H9 (cell line): ENCODE data around the gene HSPH1. TPM values are rescaled to one million over a fixed set of nuclear protein-coding genes. Genes with fewer than 3 reads are reported as not detected.
A peak's percentile ranks its signal among the peaks of the same experiment; 100 is the strongest.

Experiments
- DNase-seq: peaks from one replicate; pipeline ENCODE4 v3.0.0-alpha.2; 2017
- H2AFZ ChIP-seq: one replicate; pipeline ENCODE4 v1.6.1; 2013; ENCODE audit warnings: mild to moderate bottlenecking, low read length, control low read depth, moderate library complexity
- H2AK5ac ChIP-seq: 2 replicates; pipeline ENCODE4 v1.6.1; 2013; ENCODE audit warnings: low read length, control low read depth, mixed read lengths; ENCODE audit not compliant: insufficient read length
- H2BK120ac ChIP-seq: one replicate; pipeline ENCODE4 v1.6.1; 2013; ENCODE audit warnings: low read depth, mild to moderate bottlenecking, low read length, control low read depth, inconsistent platforms; ENCODE audit not compliant: poor library complexity, severe bottlenecking
- H2BK12ac ChIP-seq: 2 replicates; pipeline ENCODE4 v1.6.1; 2013; ENCODE audit warnings: low read length, control low read depth, mixed read lengths, low read depth; ENCODE audit not compliant: insufficient read length
- H2BK15ac ChIP-seq: 2 replicates; pipeline ENCODE4 v1.6.1; 2013; ENCODE audit warnings: low read depth, low read length, control low read depth
- H2BK20ac ChIP-seq: one replicate; pipeline ENCODE4 v1.6.1; 2013; ENCODE audit warnings: low read depth, mild to moderate bottlenecking, low read length, control low read depth, inconsistent platforms; ENCODE audit not compliant: poor library complexity, severe bottlenecking
- H2BK5ac ChIP-seq: 2 replicates; pipeline ENCODE4 v1.6.1; 2013; ENCODE audit warnings: low read length, control low read depth, mixed read lengths; ENCODE audit not compliant: insufficient read length
- H3K14ac ChIP-seq: 2 replicates; pipeline ENCODE4 v1.6.1; 2013; ENCODE audit warnings: low read length, control low read depth; ENCODE audit not compliant: insufficient read depth
- H3K18ac ChIP-seq: 2 replicates; pipeline ENCODE4 v1.6.1; 2013; ENCODE audit warnings: low read depth, mild to moderate bottlenecking, mixed read lengths, low read length, control low read depth; ENCODE audit not compliant: insufficient read length
- H3K23ac ChIP-seq: 2 replicates; pipeline ENCODE4 v1.6.1; 2013; ENCODE audit warnings: low read length, control low read depth, mixed read lengths, low read depth; ENCODE audit not compliant: insufficient read length
- H3K23me2 ChIP-seq: 2 replicates; pipeline ENCODE4 v1.6.1; 2013; ENCODE audit warnings: low read depth, mild to moderate bottlenecking, mixed read lengths, low read length, control low read depth; ENCODE audit not compliant: insufficient read length, poor library complexity, severe bottlenecking
- H3K27ac ChIP-seq: 2 replicates; pipeline ENCODE4 v1.5.1; 2013; ENCODE audit warnings: low read length, control low read depth, mixed read lengths, low read depth; ENCODE audit not compliant: insufficient read length
- H3K27me3 ChIP-seq: 2 replicates; pipeline ENCODE4 v1.6.1; 2013; ENCODE audit warnings: low read length, control low read depth, inconsistent platforms; ENCODE audit not compliant: insufficient read depth
- H3K4ac ChIP-seq: 2 replicates; pipeline ENCODE4 v1.6.1; 2013; ENCODE audit warnings: low read depth, mild to moderate bottlenecking, control low read depth, inconsistent platforms, low read length, moderate library complexity
- H3K4me1 ChIP-seq: 2 replicates; pipeline ENCODE4 v1.6.1; 2013; ENCODE audit warnings: low read length, control low read depth, inconsistent platforms; ENCODE audit not compliant: insufficient read depth
- H3K4me2 ChIP-seq: 2 replicates; pipeline ENCODE4 v1.6.1; 2013; ENCODE audit warnings: low read length, control low read depth, mixed read lengths; ENCODE audit not compliant: insufficient read length, insufficient read depth
- H3K56ac ChIP-seq: 2 replicates; pipeline ENCODE4 v1.6.1; 2013; ENCODE audit warnings: low read depth, mild to moderate bottlenecking, mixed read lengths, low read length, control low read depth; ENCODE audit not compliant: insufficient read length
- H3K79me1 ChIP-seq: 2 replicates; pipeline ENCODE4 v1.6.1; 2013; ENCODE audit warnings: low read depth, mild to moderate bottlenecking, moderate library complexity, low read length, control low read depth, inconsistent platforms; ENCODE audit not compliant: insufficient read depth, poor library complexity, severe bottlenecking
- H3K79me2 ChIP-seq: 2 replicates; pipeline ENCODE4 v1.6.1; 2013; ENCODE audit warnings: low read length, control low read depth, inconsistent platforms; ENCODE audit not compliant: insufficient read depth
- H3K9ac ChIP-seq: 2 replicates; pipeline ENCODE4 v1.6.1; 2013; ENCODE audit warnings: low read length, control low read depth, mixed read lengths; ENCODE audit not compliant: insufficient read length; ENCODE audit errors: extremely low read depth
- H3K9me3 ChIP-seq: one replicate; pipeline ENCODE4 v1.6.1; 2013; ENCODE audit warnings: low read depth, low read length, inconsistent platforms; ENCODE audit not compliant: control insufficient read depth
- H3T11ph ChIP-seq: one replicate; pipeline ENCODE4 v1.6.1; 2013; ENCODE audit warnings: mild to moderate bottlenecking, low read length, control low read depth, inconsistent platforms
- H4K20me1 ChIP-seq: one replicate; pipeline ENCODE4 v1.6.1; 2013; ENCODE audit not compliant: control insufficient read depth, insufficient read length, insufficient read depth
- H4K5ac ChIP-seq: 2 replicates; pipeline ENCODE4 v1.6.1; 2013; ENCODE audit warnings: low read depth, mild to moderate bottlenecking, mixed read lengths, low read length, control low read depth; ENCODE audit not compliant: insufficient read length
- H4K8ac ChIP-seq: replicated peaks from 2 replicates; pipeline ENCODE4 v1.6.1; 2013; ENCODE audit warnings: low read length, control low read depth, mixed read lengths, low read depth; ENCODE audit not compliant: insufficient read length
- H4K91ac ChIP-seq: 2 replicates; pipeline ENCODE4 v1.6.1; 2013; ENCODE audit warnings: low read depth, mild to moderate bottlenecking, moderate library complexity, mixed read lengths, low read length, control low read depth; ENCODE audit not compliant: insufficient read length
- H3K27ac Mint-ChIP-seq, 3 experiments: 2 replicates in 2 of 3; 3 replicates in 1 of 3; pipeline ENCODE4 v1.8.0; 2020 to 2021; ENCODE audit warnings: mixed read lengths in 3 of 3, mild to moderate bottlenecking in 1 of 3, moderate library complexity in 1 of 3
- H3K27me3 Mint-ChIP-seq: 2 replicates; pipeline ENCODE4 v1.8.0; 2021; ENCODE audit warnings: low read depth, mild to moderate bottlenecking, moderate library complexity, mixed read lengths
- H3K36me3 Mint-ChIP-seq, 3 experiments: 2 replicates in 2 of 3; 3 replicates in 1 of 3; pipeline ENCODE4 v1.8.0; 2020 to 2021; ENCODE audit warnings: low read depth in 3 of 3, mixed read lengths in 3 of 3; ENCODE audit not compliant: insufficient read depth in 1 of 3
- H3K4me1 Mint-ChIP-seq, 2 experiments: 2 replicates each; pipeline ENCODE4 v1.8.0; 2020; ENCODE audit warnings: mixed read lengths in 2 of 2
- H3K4me3 Mint-ChIP-seq, 2 experiments: 2 replicates in 1 of 2; 3 replicates in 1 of 2; pipeline ENCODE4 v1.8.0; 2020 to 2021; ENCODE audit warnings: mild to moderate bottlenecking in 2 of 2, mixed read lengths in 2 of 2, moderate library complexity in 1 of 2
- H3K9me3 Mint-ChIP-seq, 2 experiments: 2 replicates in 1 of 2; 3 replicates in 1 of 2; pipeline ENCODE4 v1.8.0; 2020; ENCODE audit warnings: mild to moderate bottlenecking in 2 of 2, mixed read lengths in 2 of 2, moderate library complexity in 1 of 2
- WGBS: extraction: QIAGEN DNeasy Blood & Tissue Kit; methylation state at CpG from one replicate; pipeline ENCODE4 v1.1.7; 2013; ENCODE audit warnings: missing lambda C conversion rate, low lambda C conversion rate, mixed read lengths; ENCODE audit not compliant: insufficient read length; ENCODE audit errors: extremely low coverage; 5-methylcytosine and 5-hydroxymethylcytosine counted together
- total RNA-seq: library from RNA; stranded (reverse); gene quantifications from 2 replicates; pipeline ENCODE4 v1.2.1, GENCODE V29; 2021
- TF ChIP-seq, protein P1 (sequence below): fragments of 200-600 bp; sonication (generic); conservative IDR thresholded peaks from 3 replicates; pipeline ENCODE4 v1.8.0; 2021; ENCODE audit warnings: antibody characterized with exemption, mild to moderate bottlenecking

Gene HSPH1
- total RNA-seq, 1 experiment from 2014 or later: 141 TPM

DNA sequence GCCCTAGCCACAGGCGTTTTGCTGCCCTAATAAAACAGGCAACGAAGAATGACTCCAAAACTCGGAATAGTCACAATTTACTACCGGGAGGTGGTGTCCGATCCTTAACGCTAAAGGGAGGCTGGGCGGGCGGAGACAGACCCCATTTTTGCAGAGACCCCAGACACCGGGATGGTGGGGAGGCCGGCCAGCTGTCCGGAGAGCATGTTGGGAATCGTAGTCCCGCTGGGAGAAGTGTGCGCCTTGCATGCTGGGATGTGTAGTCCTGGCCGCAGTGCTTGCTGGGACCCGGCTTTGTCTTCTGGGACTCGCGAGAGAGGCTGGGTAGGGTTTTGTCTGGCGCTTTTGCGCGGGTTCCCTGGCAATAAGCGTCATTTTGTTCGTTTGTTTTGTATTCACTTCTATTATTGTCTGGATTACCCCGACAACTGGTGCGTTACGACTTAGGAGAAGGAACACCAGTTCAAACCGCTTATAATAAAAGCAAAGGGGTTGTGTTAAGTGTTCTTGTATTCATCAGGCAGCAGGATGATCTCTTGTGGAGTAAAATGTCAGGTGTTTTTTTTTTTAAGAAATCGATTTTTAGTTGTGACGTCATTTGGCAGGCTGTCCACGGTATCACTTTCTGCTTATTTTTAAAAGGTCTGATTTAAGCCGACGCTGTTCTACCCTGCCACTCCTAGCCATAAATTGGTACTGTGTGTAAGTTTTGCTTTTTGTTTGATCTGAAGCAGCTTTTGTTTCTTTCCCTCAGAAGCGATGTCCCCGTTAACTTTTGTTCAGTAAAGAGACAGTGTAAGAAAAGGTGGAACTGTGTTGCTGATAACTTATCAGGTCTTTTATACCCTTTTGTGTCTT lies 676 bp upstream of the HSPH1 start:
- Histone ChIP-seq H3K23me2 (no peaks in the 10 kb centered on the region), H3K18ac (peak overlapping the region; percentile 72), H3K4me2 (peak overlapping the region; percentile 58), H2AFZ (peak overlapping the region; percentile 100), H4K20me1 (no peaks in the 10 kb centered on the region), H3K27ac (no peak overlapping the region), H4K91ac (no peak overlapping the region), H3K56ac (no peak overlapping the region), H4K5ac (no peak overlapping the region), H3K79me1 (no peaks in the 10 kb centered on the region), H3K4me1 (no peaks in the 10 kb centered on the region), H3K27me3 (no peaks in the 10 kb centered on the region), H2BK15ac (no peak overlapping the region), H2BK5ac (no peak overlapping the region), H2BK20ac (no peak overlapping the region), H3K9me3 (no peaks in the 10 kb centered on the region), H2AK5ac (no peak overlapping the region), H3K9ac (peak overlapping the region; percentile 95), H2BK120ac (no peak overlapping the region), H3K4ac (no peak overlapping the region), H3K14ac (no peak overlapping the region), H4K8ac (no peak overlapping the region), H3K79me2 (peaks cover 14% of the 10 kb centered on the region; the same call in 1 of the 2 replicates), H2BK12ac (no peak overlapping the region), H3K23ac (no peak overlapping the region), H3T11ph (no peak overlapping the region)
- Mint-ChIP-seq H3K36me3 (peaks cover 3 to 14% (median 4%) of the 10 kb centered on the region in 3 experiments; a peak in 5 of 7 replicates), H3K4me1 (peaks cover 21 to 25% of the 10 kb centered on the region in 2 experiments), H3K27me3 (no peaks in the 10 kb centered on the region), H3K4me3 (peak overlapping the region; percentile 93 to 94), H3K27ac (peak overlapping the region; percentile 44 to 98 (median 91)), H3K9me3 (no peaks in the 10 kb centered on the region)
- TF ChIP-seq, protein P1, sequence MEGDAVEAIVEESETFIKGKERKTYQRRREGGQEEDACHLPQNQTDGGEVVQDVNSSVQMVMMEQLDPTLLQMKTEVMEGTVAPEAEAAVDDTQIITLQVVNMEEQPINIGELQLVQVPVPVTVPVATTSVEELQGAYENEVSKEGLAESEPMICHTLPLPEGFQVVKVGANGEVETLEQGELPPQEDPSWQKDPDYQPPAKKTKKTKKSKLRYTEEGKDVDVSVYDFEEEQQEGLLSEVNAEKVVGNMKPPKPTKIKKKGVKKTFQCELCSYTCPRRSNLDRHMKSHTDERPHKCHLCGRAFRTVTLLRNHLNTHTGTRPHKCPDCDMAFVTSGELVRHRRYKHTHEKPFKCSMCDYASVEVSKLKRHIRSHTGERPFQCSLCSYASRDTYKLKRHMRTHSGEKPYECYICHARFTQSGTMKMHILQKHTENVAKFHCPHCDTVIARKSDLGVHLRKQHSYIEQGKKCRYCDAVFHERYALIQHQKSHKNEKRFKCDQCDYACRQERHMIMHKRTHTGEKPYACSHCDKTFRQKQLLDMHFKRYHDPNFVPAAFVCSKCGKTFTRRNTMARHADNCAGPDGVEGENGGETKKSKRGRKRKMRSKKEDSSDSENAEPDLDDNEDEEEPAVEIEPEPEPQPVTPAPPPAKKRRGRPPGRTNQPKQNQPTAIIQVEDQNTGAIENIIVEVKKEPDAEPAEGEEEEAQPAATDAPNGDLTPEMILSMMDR: no peak
- peak; percentile 98 for DNase-seq
- WGBS: no CpG with 5 or more reads among the region's 34 CpGs
